ENCODE results near the gene COPS4.

DNA sequence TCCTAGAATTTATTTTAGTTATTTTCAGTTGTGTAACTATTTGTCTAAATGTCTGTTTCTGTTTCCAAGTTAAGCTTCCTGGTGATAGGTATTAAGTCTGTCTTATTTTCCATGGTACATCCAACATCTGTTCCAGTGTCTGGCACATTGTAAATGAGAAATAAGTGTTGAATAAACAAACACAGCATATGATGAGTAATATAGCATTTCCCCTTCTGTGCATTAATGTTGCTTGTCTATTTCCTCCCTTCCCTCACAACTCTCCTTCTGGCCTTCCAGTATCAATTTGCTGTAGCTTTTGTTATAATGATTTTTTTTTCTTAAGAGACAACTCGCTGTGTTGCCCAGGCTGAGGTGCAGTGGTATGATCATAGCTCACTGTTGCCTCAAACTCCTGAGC is 36.1 kb downstream of the COPS4 start:
- TF ChIP-seq, protein P1, sequence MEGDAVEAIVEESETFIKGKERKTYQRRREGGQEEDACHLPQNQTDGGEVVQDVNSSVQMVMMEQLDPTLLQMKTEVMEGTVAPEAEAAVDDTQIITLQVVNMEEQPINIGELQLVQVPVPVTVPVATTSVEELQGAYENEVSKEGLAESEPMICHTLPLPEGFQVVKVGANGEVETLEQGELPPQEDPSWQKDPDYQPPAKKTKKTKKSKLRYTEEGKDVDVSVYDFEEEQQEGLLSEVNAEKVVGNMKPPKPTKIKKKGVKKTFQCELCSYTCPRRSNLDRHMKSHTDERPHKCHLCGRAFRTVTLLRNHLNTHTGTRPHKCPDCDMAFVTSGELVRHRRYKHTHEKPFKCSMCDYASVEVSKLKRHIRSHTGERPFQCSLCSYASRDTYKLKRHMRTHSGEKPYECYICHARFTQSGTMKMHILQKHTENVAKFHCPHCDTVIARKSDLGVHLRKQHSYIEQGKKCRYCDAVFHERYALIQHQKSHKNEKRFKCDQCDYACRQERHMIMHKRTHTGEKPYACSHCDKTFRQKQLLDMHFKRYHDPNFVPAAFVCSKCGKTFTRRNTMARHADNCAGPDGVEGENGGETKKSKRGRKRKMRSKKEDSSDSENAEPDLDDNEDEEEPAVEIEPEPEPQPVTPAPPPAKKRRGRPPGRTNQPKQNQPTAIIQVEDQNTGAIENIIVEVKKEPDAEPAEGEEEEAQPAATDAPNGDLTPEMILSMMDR (IDR thresholded peaks at IDR 0.05), result no peak
- no peak for TF ChIP-seq POLR2A (IDR thresholded peaks at IDR 0.05)

Measured in adrenal gland (tissue), 5 donors.